ENCODE results near the gene TP53.

DNA sequence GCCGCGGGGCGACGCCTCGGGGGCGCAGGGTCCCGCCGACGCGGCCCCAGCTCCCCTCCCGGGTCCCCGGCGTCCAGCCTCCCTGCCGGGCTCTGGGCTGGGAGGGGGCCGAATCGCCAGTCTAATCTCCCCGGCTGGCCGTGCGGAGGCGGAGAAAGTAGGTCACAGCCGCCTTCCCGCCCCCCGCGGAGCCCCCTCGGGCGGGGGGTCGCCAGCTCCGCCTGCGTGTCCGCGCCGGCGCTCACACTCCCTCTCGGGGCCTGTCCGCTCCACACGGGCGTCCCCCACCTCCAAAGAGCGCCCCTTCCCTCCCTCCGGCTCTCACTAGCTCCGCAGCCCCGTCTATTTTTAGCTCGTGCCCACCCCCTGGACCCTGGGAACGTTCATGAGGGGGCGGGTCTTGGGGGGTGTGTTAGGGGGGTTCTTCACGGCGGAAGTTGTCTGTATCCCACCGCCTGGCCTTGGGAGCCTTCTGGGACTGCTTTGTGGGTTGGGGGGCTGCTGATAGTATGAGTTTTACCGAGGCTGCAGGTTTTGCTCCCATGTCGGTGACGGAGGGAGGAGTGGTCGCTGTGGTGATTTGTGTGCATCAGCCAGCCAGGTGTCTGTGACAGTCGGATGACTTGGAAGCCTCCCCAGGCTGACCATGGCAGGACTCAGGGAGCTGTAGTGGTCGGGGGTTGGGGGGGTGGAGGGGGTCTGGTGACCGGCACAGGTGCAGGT lies 35.5 kb downstream of the TP53 start:
- TF ChIP-seq, protein P1, sequence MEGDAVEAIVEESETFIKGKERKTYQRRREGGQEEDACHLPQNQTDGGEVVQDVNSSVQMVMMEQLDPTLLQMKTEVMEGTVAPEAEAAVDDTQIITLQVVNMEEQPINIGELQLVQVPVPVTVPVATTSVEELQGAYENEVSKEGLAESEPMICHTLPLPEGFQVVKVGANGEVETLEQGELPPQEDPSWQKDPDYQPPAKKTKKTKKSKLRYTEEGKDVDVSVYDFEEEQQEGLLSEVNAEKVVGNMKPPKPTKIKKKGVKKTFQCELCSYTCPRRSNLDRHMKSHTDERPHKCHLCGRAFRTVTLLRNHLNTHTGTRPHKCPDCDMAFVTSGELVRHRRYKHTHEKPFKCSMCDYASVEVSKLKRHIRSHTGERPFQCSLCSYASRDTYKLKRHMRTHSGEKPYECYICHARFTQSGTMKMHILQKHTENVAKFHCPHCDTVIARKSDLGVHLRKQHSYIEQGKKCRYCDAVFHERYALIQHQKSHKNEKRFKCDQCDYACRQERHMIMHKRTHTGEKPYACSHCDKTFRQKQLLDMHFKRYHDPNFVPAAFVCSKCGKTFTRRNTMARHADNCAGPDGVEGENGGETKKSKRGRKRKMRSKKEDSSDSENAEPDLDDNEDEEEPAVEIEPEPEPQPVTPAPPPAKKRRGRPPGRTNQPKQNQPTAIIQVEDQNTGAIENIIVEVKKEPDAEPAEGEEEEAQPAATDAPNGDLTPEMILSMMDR (IDR thresholded peaks at IDR 0.05): no peak
- TF ChIP-seq POLR2A (IDR thresholded peaks at IDR 0.05) (no peak), POLR2AphosphoS5 (IDR thresholded peaks at IDR 0.05) (no peak)
